Ectodermal cell (in vitro differentiated cells): ENCODE measurements around the gene DENND5B.
"Not testable (repeated sequence)": the region's sequence is repeated elsewhere in the genome, so short reads cannot be mapped to it uniquely, and the experiment has no call there.

ENCODE experiments used
- H3K27ac ChIP-seq: 2 replicates; pipeline ENCODE4 v1.7.0; 2013; ENCODE audit warnings: mild to moderate bottlenecking, low read depth, low read length; ENCODE audit not compliant: insufficient read depth, poor library complexity, severe bottlenecking
- H3K27me3 ChIP-seq: 2 replicates; pipeline ENCODE4 v1.7.0; 2013; ENCODE audit warnings: mild to moderate bottlenecking, low read length; ENCODE audit not compliant: insufficient read depth, control insufficient read depth, poor library complexity, severe bottlenecking
- H3K36me3 ChIP-seq: one replicate; pipeline ENCODE4 v1.7.0; 2013; ENCODE audit warnings: low read length; ENCODE audit not compliant: control insufficient read depth, insufficient read depth
- H3K4me1 ChIP-seq: one replicate; pipeline ENCODE4 v1.7.0; 2013; ENCODE audit warnings: low read length; ENCODE audit not compliant: control insufficient read depth, insufficient read depth
- H3K4me3 ChIP-seq: 2 replicates; pipeline ENCODE4 v1.7.0; 2013; ENCODE audit warnings: low read depth, low read length, control low read depth; ENCODE audit not compliant: insufficient read depth
- H3K9me3 ChIP-seq: 2 replicates; pipeline ENCODE4 v1.7.0; 2013; ENCODE audit warnings: mild to moderate bottlenecking, low read length, moderate library complexity; ENCODE audit not compliant: control insufficient read depth
- WGBS, 2 experiments: methylation state at CpG; one replicate each; pipeline ENCODE4 v1.1.7; 2013; ENCODE audit warnings: missing lambda C conversion rate in 2 of 2; 5-methylcytosine and 5-hydroxymethylcytosine counted together

DENND5B gene

DNA sequence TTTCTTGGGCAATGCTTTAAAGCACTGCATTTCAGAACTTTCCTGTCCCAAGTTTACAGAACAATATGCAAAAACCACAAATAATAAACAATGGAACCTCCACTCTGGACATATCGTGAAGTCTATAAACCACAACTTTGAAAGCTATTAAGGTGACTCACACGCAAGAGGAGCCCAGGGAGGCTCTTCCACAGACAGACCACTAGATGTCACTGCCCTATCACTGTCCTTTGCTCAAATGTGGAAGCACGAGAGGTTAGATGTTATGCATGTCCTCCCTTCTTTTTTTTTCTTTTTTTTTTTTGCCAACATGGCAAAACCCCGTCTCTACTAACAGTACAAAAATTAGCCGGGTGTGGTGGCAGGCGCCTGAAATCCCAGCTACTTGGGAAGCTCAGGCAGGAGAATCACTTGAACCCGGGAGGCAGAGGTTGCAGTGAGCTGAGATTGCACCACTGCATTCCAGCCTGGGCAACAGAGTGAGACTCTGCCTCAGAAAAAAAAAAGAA, 187.8 kb downstream of the DENND5B start:
- not testable (repeated sequence) for H3K27ac ChIP-seq, H3K4me1 ChIP-seq, H3K36me3 ChIP-seq, H3K27me3 ChIP-seq, H3K4me3 ChIP-seq, H3K9me3 ChIP-seq
- WGBS, 2 experiments, result 27 to 34% methylated on average over 7 of the region's 7 CpGs

DNA sequence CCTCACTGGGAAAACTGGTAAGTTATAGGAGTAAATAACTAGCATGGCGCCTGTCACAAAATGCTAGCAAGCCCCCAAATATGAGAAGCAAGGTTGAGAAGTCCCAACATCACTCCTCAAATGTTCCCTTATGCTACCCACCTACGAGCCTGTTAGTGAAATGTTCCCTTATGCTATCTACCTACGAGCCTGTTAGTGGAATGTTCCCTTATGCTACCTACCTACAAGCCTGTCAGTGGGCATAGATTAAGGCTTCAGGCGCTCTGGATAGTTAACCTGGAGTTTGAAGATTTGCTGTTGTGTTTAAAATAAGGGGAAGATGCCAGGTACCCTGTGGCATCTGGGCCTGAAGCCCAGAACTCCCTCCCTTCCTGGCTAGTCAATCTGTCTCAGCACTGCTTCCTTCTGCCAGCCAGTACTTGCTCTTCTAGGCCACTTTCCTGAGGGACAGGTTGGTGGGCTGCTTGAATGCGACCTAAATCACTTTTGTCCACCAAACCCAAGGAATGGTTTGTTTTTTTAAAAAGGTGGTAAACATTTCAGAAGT, 197.9 kb downstream of the DENND5B start:
- Histone ChIP-seq H3K9me3 (no peaks in the 10 kb centered on the region), H3K4me3 (no peak overlapping the region), H3K27me3 (no peaks in the 10 kb centered on the region), H3K4me1 (no peaks in the 10 kb centered on the region), H3K36me3 (no peaks in the 10 kb centered on the region), H3K27ac (no peak overlapping the region)
- 95 to 96% methylated on average over 4 to 5 of the region's 5 CpGs for WGBS, 2 experiments

DNA sequence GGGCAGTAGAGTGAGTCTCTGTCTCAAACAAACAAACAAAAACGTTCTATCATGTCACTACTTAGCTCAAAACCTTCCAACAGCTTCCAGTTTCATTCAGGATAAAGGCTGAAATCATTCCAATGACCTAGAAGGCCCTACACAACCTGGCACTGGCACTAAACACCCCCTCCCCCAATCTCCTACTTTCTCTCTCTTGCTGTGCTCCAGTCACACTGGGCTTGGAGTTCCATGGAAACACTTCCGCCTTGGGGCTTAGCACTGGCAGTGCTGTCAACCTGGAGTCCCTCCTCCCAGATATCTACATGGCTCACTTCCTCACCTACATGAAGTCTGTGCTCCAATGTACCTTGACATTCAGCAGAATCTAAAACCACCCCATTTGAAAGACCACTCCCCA, 199.9 kb downstream of the DENND5B start:
- Histone ChIP-seq H3K4me1 (peaks cover 17% of the 10 kb centered on the region), H3K9me3 (no peaks in the 10 kb centered on the region), H3K4me3 (no peak overlapping the region), H3K27ac (no peak overlapping the region), H3K36me3 (no peaks in the 10 kb centered on the region), H3K27me3 (no peaks in the 10 kb centered on the region)
- 76 to 84% methylated on average over 2 of the region's 2 CpGs for WGBS, 2 experiments

DNA sequence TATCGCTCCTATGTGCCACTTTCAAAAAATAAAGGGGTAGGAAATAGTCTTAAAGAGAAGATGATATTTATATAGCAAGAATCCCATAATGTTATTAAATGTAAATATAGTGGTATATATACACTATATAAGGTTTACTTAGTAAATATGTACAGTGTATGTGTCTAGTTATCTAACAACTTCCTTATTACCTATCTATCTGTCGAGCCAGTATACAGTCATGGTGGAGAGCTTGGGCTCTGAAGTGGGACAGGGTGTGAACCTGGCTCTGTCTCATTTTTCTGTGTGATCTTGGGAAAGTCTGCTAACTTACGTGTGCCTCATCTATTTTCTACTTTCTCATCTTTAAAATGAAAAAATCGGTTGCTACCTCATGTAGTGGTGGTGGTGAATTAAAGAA, 202.2 kb downstream of the DENND5B start:
- no peak overlapping the region for H3K27ac ChIP-seq
- H3K27me3 ChIP-seq, result no peaks in the 10 kb centered on the region
- H3K4me1 ChIP-seq, result peaks cover 26% of the 10 kb centered on the region
- 89 to 96% methylated on average over 2 to 4 of the region's 4 CpGs for WGBS, 2 experiments
- H3K36me3 ChIP-seq, result no peaks in the 10 kb centered on the region
- no peaks in the 10 kb centered on the region for H3K9me3 ChIP-seq
- H3K4me3 ChIP-seq, result no peak overlapping the region

DNA sequence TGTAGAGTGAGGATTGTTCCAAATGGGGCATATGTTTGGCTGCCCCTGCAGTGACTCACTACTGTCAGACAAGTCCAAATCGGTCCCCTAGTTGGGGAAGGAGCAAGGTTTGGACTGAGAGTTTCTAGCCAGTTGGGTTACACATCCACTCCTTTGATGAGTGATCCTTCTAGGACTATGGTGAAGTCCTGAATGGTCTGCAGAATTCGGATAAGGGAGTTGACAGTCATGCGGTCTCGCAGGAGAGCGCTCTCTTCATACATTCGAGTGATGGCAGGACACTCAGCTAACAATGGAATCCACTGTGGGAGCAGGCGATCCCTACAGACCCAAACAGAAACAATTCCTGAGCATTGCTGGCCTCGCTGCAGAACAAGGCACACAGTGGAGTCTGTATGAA, 203.5 kb downstream of the DENND5B start:
- Histone ChIP-seq H3K4me3 (no peak overlapping the region), H3K36me3 (no peaks in the 10 kb centered on the region), H3K9me3 (no peaks in the 10 kb centered on the region), H3K4me1 (peaks cover 26% of the 10 kb centered on the region), H3K27ac (peak overlapping the region; percentile 89), H3K27me3 (no peaks in the 10 kb centered on the region)
- WGBS, 2 experiments, result 45 to 51% methylated on average over 8 of the region's 8 CpGs

DNA sequence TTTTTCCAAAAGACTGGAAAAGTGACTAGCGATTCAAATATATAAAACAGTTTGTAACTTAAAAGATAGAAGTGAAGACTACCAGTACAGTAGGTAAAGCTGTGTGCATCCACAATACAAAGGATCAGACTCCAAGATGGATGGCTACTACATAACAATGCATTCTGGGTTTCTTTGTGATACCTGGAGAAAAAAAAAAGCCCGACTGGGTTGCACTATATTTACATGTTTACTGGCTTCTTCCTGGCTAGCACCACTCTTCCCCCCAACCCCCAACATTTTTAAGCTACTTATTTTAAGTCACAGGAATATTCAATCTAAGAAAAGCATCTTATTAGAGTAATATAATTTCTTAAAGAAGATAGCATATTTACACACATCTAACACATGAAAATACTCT, 203.9 kb downstream of the DENND5B start:
- Histone ChIP-seq H3K36me3 (peaks cover under 1% of the 10 kb centered on the region), H3K27me3 (no peaks in the 10 kb centered on the region), H3K4me1 (peaks cover 26% of the 10 kb centered on the region), H3K9me3 (no peaks in the 10 kb centered on the region), H3K4me3 (no peak overlapping the region), H3K27ac (peak overlapping the region; percentile 89)
- WGBS, 2 experiments, result 45 to 48% methylated on average over 2 of the region's 2 CpGs

DNA sequence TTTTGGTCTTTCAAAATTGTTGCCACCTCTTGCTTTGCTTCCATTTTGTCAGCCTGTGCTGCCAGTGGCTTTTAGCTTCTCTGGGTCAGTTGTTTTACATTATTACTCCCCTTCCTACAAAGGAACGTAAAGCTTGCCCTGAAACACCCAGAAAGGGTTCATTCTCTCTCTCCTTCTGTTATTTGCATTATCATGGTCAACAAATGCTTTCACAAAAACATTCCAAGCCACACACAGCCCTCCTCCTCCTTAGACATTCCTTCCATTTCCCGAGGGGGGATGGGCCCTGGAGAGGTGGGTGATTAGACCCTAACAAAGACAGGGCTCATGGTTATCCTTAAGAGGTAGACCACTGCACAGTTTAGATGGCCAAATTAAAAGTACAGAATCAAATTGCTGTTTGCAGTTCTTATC, 204.6 kb downstream of the DENND5B start:
- H3K27ac ChIP-seq, result peak overlapping the region; percentile 89

DNA sequence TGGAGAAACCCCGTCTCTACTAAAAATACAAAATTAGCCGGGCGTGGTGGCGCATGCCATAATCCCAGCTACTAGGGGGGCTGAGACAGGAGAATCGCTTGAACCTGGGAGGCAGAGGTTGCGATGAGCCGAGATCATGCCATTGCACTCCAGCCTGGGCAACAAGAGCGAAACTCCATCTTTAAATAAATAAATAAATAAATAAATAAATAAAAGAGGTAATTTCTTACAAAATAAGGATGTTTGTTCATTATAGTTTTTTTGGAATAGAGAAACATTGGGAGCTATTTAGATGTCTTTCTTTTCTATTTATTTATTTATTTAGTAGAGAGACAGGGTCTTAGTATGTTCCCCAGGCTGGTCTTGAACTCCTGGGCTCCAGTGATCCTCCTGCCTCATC, 213.7 kb downstream of the DENND5B start:
- not testable (repeated sequence) for H3K36me3 ChIP-seq, H3K27ac ChIP-seq, H3K4me3 ChIP-seq, H3K9me3 ChIP-seq, H3K4me1 ChIP-seq, H3K27me3 ChIP-seq
- 77 to 84% methylated on average over 7 of the region's 8 CpGs for WGBS, 2 experiments

More for the DNA sequence above, 204.6 kb downstream of the DENND5B start:
- Histone ChIP-seq H3K36me3 (peaks cover 3% of the 10 kb centered on the region), H3K4me3 (no peak overlapping the region), H3K27me3 (no peaks in the 10 kb centered on the region), H3K4me1 (peaks cover 26% of the 10 kb centered on the region), H3K9me3 (no peaks in the 10 kb centered on the region)
- 0% methylated on average over 2 of the region's 2 CpGs for WGBS, 2 experiments

DNA sequence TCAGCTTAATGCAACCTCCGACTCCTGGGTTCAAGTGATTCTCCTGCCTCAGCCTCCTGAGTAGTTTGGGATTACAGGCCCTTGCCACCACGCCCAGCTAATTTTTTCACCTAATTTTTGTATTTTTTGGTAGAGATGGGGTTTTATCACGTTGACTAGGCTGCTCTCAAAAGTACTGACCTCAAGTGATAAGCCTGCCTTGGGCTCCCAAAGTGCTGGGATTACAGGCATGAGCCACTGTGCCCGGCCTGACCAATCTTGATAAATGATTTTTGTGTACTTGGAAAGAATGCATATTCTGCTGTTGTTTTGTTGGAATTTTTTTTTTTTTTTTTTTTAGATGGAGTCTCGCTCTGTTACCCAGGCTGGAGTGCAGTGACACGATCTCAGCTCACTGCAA, 215.5 kb downstream of the DENND5B start:
- H3K4me3 ChIP-seq, H3K27ac ChIP-seq, H3K27me3 ChIP-seq, H3K36me3 ChIP-seq, H3K9me3 ChIP-seq: not testable (repeated sequence)
- WGBS, 2 experiments, result 92 to 93% methylated on average over 5 to 6 of the region's 6 CpGs
- H3K4me1 ChIP-seq, result peaks cover 10% of the 10 kb centered on the region

DNA sequence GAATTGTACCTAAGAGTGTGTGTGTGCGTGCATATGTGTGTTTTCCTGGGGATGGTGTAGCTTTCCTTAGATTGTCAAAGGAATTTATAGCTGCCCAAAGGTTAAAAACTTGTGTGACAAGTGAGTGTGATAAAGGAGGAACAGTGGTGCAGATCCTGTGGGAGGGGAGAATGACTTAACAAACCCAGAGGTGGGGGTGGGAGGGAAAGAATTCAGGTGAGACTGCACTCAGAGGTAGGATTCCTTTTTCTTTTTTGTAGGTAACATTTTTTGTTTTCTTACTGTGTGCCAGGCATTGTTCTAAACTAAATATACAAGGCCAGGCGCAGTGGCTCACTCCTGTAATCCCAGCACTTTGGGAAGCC, 219.7 kb downstream of the DENND5B start:
- H3K4me3 ChIP-seq, result no peak overlapping the region
- 19 to 27% methylated on average over 2 of the region's 2 CpGs for WGBS, 2 experiments
- no peaks in the 10 kb centered on the region for H3K9me3 ChIP-seq
- H3K27me3 ChIP-seq, result no peaks in the 10 kb centered on the region
- H3K4me1 ChIP-seq, result peaks cover 31% of the 10 kb centered on the region
- peak overlapping the region; percentile 83 for H3K27ac ChIP-seq
- H3K36me3 ChIP-seq, result no peaks in the 10 kb centered on the region
